SK-N-MC (cell line): Measurements from ENCODE around the gene VSIG10L2.

Experiments used
- EZH2 ChIP-seq: fragments of 200-600 bp; sonication (generic); IDR thresholded peaks from one replicate; pipeline ENCODE4 v1.6.1; 2017; ENCODE audit warnings: antibody characterized with exemption
- FOXP2 ChIP-seq: optimal IDR thresholded peaks from 2 replicates; pipeline ENCODE3; 2011; ENCODE audit warnings: mild to moderate bottlenecking, moderate library complexity; ENCODE audit not compliant: insufficient read depth; ENCODE audit errors: extremely low read length, control extremely low read depth
- POLR2AphosphoS5 ChIP-seq: IDR thresholded peaks from 2 replicates; pipeline ENCODE4 v1.6.1; 2012; ENCODE audit warnings: mild to moderate bottlenecking, low read depth, low read length, borderline replicate concordance

DNA sequence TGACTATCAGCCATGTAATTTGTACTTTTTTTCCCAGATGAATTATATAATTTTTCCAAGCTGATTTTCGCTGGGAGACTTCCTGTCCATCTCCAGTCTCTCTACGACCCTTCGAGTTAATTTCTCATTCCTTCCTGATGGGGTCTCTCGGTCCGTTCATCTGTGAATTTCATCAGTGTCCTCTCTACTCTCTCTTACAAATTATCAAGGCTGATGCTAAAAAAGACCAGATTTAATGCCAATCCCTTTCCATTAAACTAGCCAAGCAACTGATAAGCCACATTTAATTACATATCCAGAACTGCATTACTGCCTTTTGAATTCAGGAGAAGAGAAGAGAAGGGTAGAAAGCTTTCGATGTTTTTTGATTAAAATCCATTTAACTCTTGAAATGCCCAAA lies 25.8 kb downstream of the VSIG10L2 start:
- no peak for TF ChIP-seq POLR2AphosphoS5
- TF ChIP-seq EZH2, result no peak
- no peak for TF ChIP-seq FOXP2
